Natural killer cell (primary cell): Measurements from ENCODE around the gene TIGD3. TPM values are rescaled to one million over a fixed set of nuclear protein-coding genes. Genes with fewer than 3 reads are reported as not detected.
A peak's percentile ranks its signal among the peaks of the same experiment; 100 is the strongest.

Source experiments
- ATAC-seq, 3 donors: fragments of 150-1000 bp in 2 of 3; fragments of 200-7000 bp in 1 of 3; cut with Tn5 transposase; 1 replicate in 1 of 3; 2 replicates in 2 of 3; pipeline ENCODE4 v1.10.0; 2021; ENCODE audit warnings: mild to moderate bottlenecking in 2 of 3, moderate library complexity in 2 of 3
- DNase-seq, 2 donors: peaks; one replicate each; pipeline versions ENCODE4 v3.0.0 to v3.0.0-alpha.2; 2013 to 2021; ENCODE audit warnings: mixed read lengths in 1 of 2
- H3K27ac ChIP-seq: one replicate; pipeline ENCODE4 v1.5.1; 2013; ENCODE audit warnings: mild to moderate bottlenecking, low read length
- H3K27me3 ChIP-seq: one replicate; pipeline ENCODE4 v1.6.1; 2013; ENCODE audit warnings: low read length; ENCODE audit not compliant: control insufficient read depth, insufficient read depth
- H3K36me3 ChIP-seq: one replicate; pipeline ENCODE4 v1.6.1; 2013; ENCODE audit warnings: low read length; ENCODE audit not compliant: control insufficient read depth, insufficient read depth
- H3K4me1 ChIP-seq: one replicate; pipeline ENCODE4 v1.6.1; 2013; ENCODE audit warnings: low read length; ENCODE audit not compliant: control insufficient read depth, insufficient read depth
- H3K4me3 ChIP-seq: one replicate; pipeline ENCODE4 v1.5.1; 2013; ENCODE audit warnings: low read length
- H3K9me3 ChIP-seq: one replicate; pipeline ENCODE4 v1.6.1; 2013; ENCODE audit warnings: low read length; ENCODE audit not compliant: control insufficient read depth, insufficient read depth
- H3K27ac Mint-ChIP-seq, 2 donors: one replicate each; pipeline ENCODE4 v1.8.0; 2022; ENCODE audit warnings: mild to moderate bottlenecking in 2 of 2, mixed read lengths in 2 of 2, moderate library complexity in 1 of 2
- H3K27me3 Mint-ChIP-seq, 2 donors: one replicate each; pipeline ENCODE4 v1.8.0; 2022; ENCODE audit warnings: low read depth in 2 of 2, mixed read lengths in 2 of 2
- H3K36me3 Mint-ChIP-seq: one replicate; pipeline ENCODE4 v1.8.0; 2022; ENCODE audit warnings: mixed read lengths
- H3K4me1 Mint-ChIP-seq, 2 donors: one replicate each; pipeline ENCODE4 v1.8.0; 2022; ENCODE audit warnings: mixed read lengths in 2 of 2
- H3K4me3 Mint-ChIP-seq: one replicate; pipeline ENCODE4 v1.8.0; 2022; ENCODE audit warnings: mild to moderate bottlenecking, moderate library complexity, mixed read lengths
- H3K9me3 Mint-ChIP-seq, 2 donors: one replicate each; pipeline ENCODE4 v1.8.0; 2022; ENCODE audit warnings: mixed read lengths in 2 of 2
- WGBS: methylation state at CpG from one replicate; pipeline ENCODE4 v1.1.7; 2013; ENCODE audit warnings: missing lambda C conversion rate; ENCODE audit not compliant: insufficient coverage; 5-methylcytosine and 5-hydroxymethylcytosine counted together
- intact Hi-C: fragments of 100-400 bp; cut with micrococcal nuclease; formaldehyde crosslinking; loops from one replicate; pipeline ENCODE4 v1.14.2; 2022
- total RNA-seq, 4 donors: library from RNA; stranded (reverse); fragments of 120-200 nt in 1 of 4; gene quantifications; one replicate each; pipeline versions ENCODE4 v1.2.3 to v1.2.4, GENCODE V29; 2013 to 2022
- TF ChIP-seq, protein P1 (sequence below): fragments of 200-600 bp; IDR thresholded peaks from one replicate; pipeline ENCODE4 v1.8.0; 2022; ENCODE audit warnings: antibody characterized with exemption

Gene TIGD3
- total RNA-seq, 3 donors from 2014 or later (not counting 1 experiment from before 2014, with no cell fraction given), result 0.70 to 2.2 (median 1.2) TPM

DNA sequence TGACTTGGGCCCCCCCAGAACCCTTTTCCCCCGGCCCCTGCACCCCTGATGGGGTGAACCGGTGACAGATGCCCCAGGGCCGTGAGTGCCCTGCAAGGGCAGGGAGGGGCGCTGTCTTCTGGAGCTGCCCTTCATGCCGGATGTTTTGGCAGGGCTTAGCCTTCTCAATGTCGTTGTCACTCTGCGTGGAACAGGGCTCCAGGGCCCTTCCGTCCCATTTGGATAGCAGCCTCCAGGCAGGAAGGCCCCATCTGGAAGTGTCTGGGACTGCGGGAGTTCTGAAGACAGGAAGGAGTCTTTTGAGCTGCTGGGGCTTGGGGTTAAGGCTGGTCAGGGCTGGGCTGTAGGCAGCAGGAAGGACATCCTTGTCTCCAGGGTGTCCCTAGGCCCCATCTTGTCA is 36.4 kb downstream of the TIGD3 start:
- Histone ChIP-seq H3K9me3 (no peaks in the 10 kb centered on the region), H3K36me3 (peaks cover 31% of the 10 kb centered on the region), H3K27me3 (no peaks in the 10 kb centered on the region), H3K4me1 (peaks cover 49% of the 10 kb centered on the region), H3K27ac (no peak overlapping the region), H3K4me3 (no peak overlapping the region)
- H3K27ac Mint-ChIP-seq, result peak overlapping the region in 1 of 2 donors; percentile 8
- WGBS, result 91% methylated on average over 9 of the region's 9 CpGs
- intact Hi-C loops, result no loop called here
- no peak for DNase-seq
- no peaks in the 10 kb centered on the region for H3K27me3 Mint-ChIP-seq
- H3K4me3 Mint-ChIP-seq, result no peak overlapping the region
- TF ChIP-seq, protein P1, sequence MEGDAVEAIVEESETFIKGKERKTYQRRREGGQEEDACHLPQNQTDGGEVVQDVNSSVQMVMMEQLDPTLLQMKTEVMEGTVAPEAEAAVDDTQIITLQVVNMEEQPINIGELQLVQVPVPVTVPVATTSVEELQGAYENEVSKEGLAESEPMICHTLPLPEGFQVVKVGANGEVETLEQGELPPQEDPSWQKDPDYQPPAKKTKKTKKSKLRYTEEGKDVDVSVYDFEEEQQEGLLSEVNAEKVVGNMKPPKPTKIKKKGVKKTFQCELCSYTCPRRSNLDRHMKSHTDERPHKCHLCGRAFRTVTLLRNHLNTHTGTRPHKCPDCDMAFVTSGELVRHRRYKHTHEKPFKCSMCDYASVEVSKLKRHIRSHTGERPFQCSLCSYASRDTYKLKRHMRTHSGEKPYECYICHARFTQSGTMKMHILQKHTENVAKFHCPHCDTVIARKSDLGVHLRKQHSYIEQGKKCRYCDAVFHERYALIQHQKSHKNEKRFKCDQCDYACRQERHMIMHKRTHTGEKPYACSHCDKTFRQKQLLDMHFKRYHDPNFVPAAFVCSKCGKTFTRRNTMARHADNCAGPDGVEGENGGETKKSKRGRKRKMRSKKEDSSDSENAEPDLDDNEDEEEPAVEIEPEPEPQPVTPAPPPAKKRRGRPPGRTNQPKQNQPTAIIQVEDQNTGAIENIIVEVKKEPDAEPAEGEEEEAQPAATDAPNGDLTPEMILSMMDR, result no peak
- H3K4me1 Mint-ChIP-seq, result peaks cover 20 to 51% of the 10 kb centered on the region in 2 donors
- no peaks in the 10 kb centered on the region for H3K36me3 Mint-ChIP-seq
- ATAC-seq, result no peak
- no peaks in the 10 kb centered on the region for H3K9me3 Mint-ChIP-seq

DNA sequence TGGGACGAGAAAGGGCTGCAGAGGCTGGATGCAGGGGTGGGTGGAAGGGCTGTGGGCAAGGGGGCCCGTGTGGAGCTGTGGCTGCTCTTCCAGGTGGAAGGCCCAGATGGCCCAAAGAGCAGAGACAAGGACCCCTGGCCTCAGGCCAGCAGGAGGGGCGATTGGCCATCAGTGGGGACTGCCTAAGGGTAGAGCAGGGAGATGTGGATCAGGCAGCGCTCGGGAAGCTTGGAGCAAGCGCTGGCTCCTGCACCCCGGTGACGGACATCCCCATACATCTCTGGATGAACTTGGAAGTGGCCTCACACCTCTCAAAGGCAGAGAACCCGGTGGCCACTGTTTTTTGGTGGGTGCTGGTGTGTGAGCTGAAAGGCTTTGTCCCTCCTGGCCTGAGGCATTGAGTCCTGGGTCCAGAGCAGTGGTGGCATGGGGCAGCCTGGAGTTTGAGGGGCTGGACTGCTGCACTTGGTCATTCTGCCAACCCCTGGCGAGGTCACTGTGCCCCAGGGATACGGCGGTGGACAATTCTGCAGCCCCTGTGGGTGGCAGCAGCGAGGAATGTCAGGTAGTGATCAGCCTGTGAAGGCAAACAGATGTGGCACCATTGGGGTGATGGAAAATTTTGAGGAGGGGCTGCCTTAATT is 37.8 kb downstream of the TIGD3 start:
- peaks cover 39% of the 10 kb centered on the region for H3K4me1 ChIP-seq
- H3K27me3 Mint-ChIP-seq, result no peaks in the 10 kb centered on the region
- intact Hi-C loops, result no loop called here
- no peak for ATAC-seq
- H3K36me3 Mint-ChIP-seq, result no peaks in the 10 kb centered on the region
- no peak overlapping the region for H3K4me3 ChIP-seq
- H3K9me3 ChIP-seq, result no peaks in the 10 kb centered on the region
- no peak overlapping the region for H3K27ac ChIP-seq
- H3K36me3 ChIP-seq, result peaks cover 37% of the 10 kb centered on the region
- H3K4me3 Mint-ChIP-seq, result no peak overlapping the region
- no peaks in the 10 kb centered on the region for H3K27me3 ChIP-seq
- H3K4me1 Mint-ChIP-seq, result peaks cover 20 to 39% of the 10 kb centered on the region in 2 donors
- TF ChIP-seq, protein P1, result no peak
- WGBS, result 91% methylated on average over 13 of the region's 13 CpGs
- H3K9me3 Mint-ChIP-seq, result no peaks in the 10 kb centered on the region
- peak overlapping the region in 1 of 2 donors; percentile 27 for H3K27ac Mint-ChIP-seq
- no peak for DNase-seq

DNA sequence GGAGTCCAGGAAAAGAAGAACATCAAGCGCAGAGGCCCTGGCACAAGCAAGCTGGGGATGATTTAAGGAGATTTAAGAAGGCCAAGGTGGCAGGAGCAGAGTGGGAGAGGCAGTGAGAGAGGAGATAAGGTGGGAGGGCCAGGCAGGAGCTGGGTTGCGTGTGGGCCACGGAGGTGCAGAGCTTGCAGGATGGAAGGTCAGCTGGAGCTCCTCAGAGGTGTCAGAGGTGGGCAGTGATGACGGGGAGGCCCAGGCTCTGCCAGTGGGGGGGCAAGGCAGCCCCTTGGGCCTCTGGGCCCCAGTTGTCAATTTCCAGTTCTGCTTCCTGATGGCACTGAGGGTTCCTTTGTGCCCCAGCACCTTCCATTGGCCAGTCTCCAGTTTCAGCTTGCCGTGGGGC is 38.3 kb downstream of the TIGD3 start:
- Histone ChIP-seq H3K9me3 (no peaks in the 10 kb centered on the region), H3K4me3 (no peak overlapping the region), H3K36me3 (peaks cover 40% of the 10 kb centered on the region), H3K4me1 (peaks cover 33% of the 10 kb centered on the region), H3K27ac (no peak overlapping the region), H3K27me3 (no peaks in the 10 kb centered on the region)
- DNase-seq (no peak), ATAC-seq (no peak)
- no peak overlapping the region for H3K4me3 Mint-ChIP-seq
- no peaks in the 10 kb centered on the region for H3K9me3 Mint-ChIP-seq
- H3K27me3 Mint-ChIP-seq, result no peaks in the 10 kb centered on the region
- H3K27ac Mint-ChIP-seq, result no peak overlapping the region
- 94% methylated on average over 5 of the region's 5 CpGs for WGBS
- intact Hi-C loops, result no loop called here
- peaks cover 20 to 36% of the 10 kb centered on the region in 2 donors for H3K4me1 Mint-ChIP-seq
- no peaks in the 10 kb centered on the region for H3K36me3 Mint-ChIP-seq
- TF ChIP-seq, protein P1, result no peak

DNA sequence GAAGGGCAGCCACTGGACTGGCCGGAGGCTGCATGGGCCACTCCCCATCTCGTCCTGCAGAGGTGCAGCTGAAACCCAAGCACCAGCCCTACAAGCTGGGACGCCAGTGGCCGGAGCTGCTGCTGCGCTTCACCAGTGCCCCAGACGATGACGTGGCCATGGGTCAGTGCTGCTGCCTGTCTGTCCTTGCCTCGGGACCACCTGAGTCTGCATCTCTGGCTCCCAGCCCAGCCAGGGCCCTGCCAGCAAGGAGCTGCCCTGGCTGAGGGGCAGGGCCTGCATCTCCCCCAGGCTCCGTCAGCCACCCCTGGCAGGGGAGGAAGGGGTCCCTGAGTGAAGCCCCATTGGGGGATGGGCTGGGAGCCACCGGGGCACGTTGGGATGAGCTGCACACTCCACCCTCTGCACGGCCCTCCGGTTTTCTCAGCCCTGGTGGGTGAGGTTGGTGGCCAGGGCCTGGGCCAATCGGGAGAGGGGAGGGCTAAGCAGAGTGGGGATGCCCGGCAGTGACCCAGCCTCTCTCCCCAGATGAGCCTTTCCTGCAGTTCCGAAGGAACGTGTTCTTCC is 39.0 kb downstream of the TIGD3 start:
- Histone ChIP-seq H3K36me3 (peaks cover 40% of the 10 kb centered on the region), H3K4me1 (peaks cover 26% of the 10 kb centered on the region), H3K27ac (no peak overlapping the region), H3K4me3 (no peak overlapping the region), H3K9me3 (no peaks in the 10 kb centered on the region), H3K27me3 (no peaks in the 10 kb centered on the region)
- no peaks in the 10 kb centered on the region for H3K27me3 Mint-ChIP-seq
- intact Hi-C loops, result no loop called here
- no peaks in the 10 kb centered on the region for H3K9me3 Mint-ChIP-seq
- TF ChIP-seq, protein P1, result no peak
- peaks cover 18 to 29% of the 10 kb centered on the region in 2 donors for H3K4me1 Mint-ChIP-seq
- no peak overlapping the region for H3K27ac Mint-ChIP-seq
- ATAC-seq (no peak), DNase-seq (no peak)
- 94% methylated on average over 17 of the region's 17 CpGs for WGBS
- H3K4me3 Mint-ChIP-seq, result no peak overlapping the region
- no peaks in the 10 kb centered on the region for H3K36me3 Mint-ChIP-seq
